GM23338 (cell line): ENCODE measurements around the gene STAT4. TPM values are rescaled to one million over a fixed set of nuclear protein-coding genes. Genes with fewer than 3 reads are reported as not detected.

ENCODE experiments used
- ATAC-seq: fragments of 200-7000 bp; cut with Tn5 transposase; 3 replicates; pipeline ENCODE4 v1.9.1; 2020
- DNase-seq: peaks from one replicate; pipeline ENCODE4 v3.0.0-alpha.2; 2015; ENCODE audit warnings: low spot score
- H2AFZ ChIP-seq: fragments of 200-600 bp; sonication (generic); 2 replicates; pipeline ENCODE4 v1.8.0; 2016; ENCODE audit warnings: antibody characterized with exemption, mild to moderate bottlenecking, moderate library complexity
- H3F3A ChIP-seq: fragments of 200-600 bp; sonication (generic); replicated peaks from 2 replicates; pipeline ENCODE4 v1.8.0; 2017; ENCODE audit warnings: antibody characterized with exemption, mixed run types, low read depth
- H3K27ac ChIP-seq: fragments of 200-600 bp; sonication (generic); 2 replicates; pipeline ENCODE4 v1.6.1; 2016; ENCODE audit warnings: low read depth
- H3K27me3 ChIP-seq: fragments of 200-600 bp; sonication (generic); 2 replicates; pipeline ENCODE4 v1.8.0; 2016; ENCODE audit warnings: mild to moderate bottlenecking, mixed run types, moderate library complexity; ENCODE audit not compliant: insufficient read depth
- H3K36me3 ChIP-seq: fragments of 200-600 bp; sonication (generic); 2 replicates; pipeline ENCODE4 v1.8.0; 2016; ENCODE audit warnings: mild to moderate bottlenecking; ENCODE audit not compliant: insufficient read depth
- H3K4me1 ChIP-seq: fragments of 200-600 bp; sonication (generic); 2 replicates; pipeline ENCODE4 v1.8.0; 2016; ENCODE audit warnings: mild to moderate bottlenecking, moderate library complexity; ENCODE audit not compliant: insufficient read depth
- H3K4me2 ChIP-seq: fragments of 200-600 bp; sonication (generic); 2 replicates; pipeline ENCODE4 v1.7.1; 2017; ENCODE audit warnings: mixed run types
- H3K4me3 ChIP-seq: fragments of 200-600 bp; sonication (generic); 2 replicates; pipeline ENCODE4 v1.6.1; 2016; ENCODE audit warnings: mixed run types
- H3K79me2 ChIP-seq: fragments of 200-600 bp; sonication (generic); replicated peaks from 2 replicates; pipeline ENCODE4 v1.8.0; 2017; ENCODE audit warnings: mild to moderate bottlenecking; ENCODE audit not compliant: insufficient read depth
- H3K9me2 ChIP-seq: fragments of 200-600 bp; sonication (generic); 2 replicates; pipeline ENCODE4 v1.8.0; 2017; ENCODE audit not compliant: insufficient read depth
- H4K20me1 ChIP-seq: fragments of 200-600 bp; sonication (generic); replicated peaks from 2 replicates; pipeline ENCODE4 v1.8.0; 2017; ENCODE audit warnings: mild to moderate bottlenecking; ENCODE audit not compliant: insufficient read depth
- H3K27ac Mint-ChIP-seq: 2 replicates; pipeline ENCODE4 v1.8.0; 2020; ENCODE audit warnings: inconsistent platforms, mild to moderate bottlenecking, moderate library complexity, mixed read lengths
- H3K27me3 Mint-ChIP-seq: 3 replicates; pipeline ENCODE4 v1.8.0; 2022; ENCODE audit warnings: low read depth, mild to moderate bottlenecking, moderate library complexity, mixed read lengths, inconsistent platforms; ENCODE audit not compliant: insufficient read depth, poor library complexity
- H3K36me3 Mint-ChIP-seq: 3 replicates; pipeline ENCODE4 v1.8.0; 2021; ENCODE audit warnings: low read depth, mild to moderate bottlenecking, inconsistent platforms, moderate library complexity, mixed read lengths
- H3K4me1 Mint-ChIP-seq: 3 replicates; pipeline ENCODE4 v1.8.0; 2020; ENCODE audit warnings: mild to moderate bottlenecking, inconsistent platforms, mixed read lengths
- H3K4me3 Mint-ChIP-seq: 3 replicates; pipeline ENCODE4 v1.8.0; 2021; ENCODE audit warnings: moderate library complexity, mild to moderate bottlenecking, inconsistent platforms, mixed read lengths
- H3K9me3 Mint-ChIP-seq: 3 replicates; pipeline ENCODE4 v1.8.0; 2020; ENCODE audit warnings: moderate library complexity, mild to moderate bottlenecking, inconsistent platforms, mixed read lengths
- CREB1 ChIP-seq: fragments of 250-450 bp; sonication (Bioruptor Pico); IDR thresholded peaks from 2 replicates; pipeline ENCODE4 v1.5.0; 2020; ENCODE audit warnings: low read depth, mild to moderate bottlenecking, moderate library complexity
- CTCF ChIP-seq, 2 experiments: fragments of 200-600 bp in 1 of 2; sonication (generic) in 1 of 2; conservative IDR thresholded peaks; 2 replicates each; pipeline versions ENCODE4 v1.5.1 to v1.6.1; 2016 to 2017; ENCODE audit warnings: antibody characterized with exemption in 2 of 2, low read depth in 2 of 2, mild to moderate bottlenecking in 2 of 2, moderate library complexity in 1 of 2
- ETS1 ChIP-seq: IDR thresholded peaks from 2 replicates; pipeline ENCODE4 v1.6.1; 2016; ENCODE audit warnings: antibody characterized with exemption
- EZH2 ChIP-seq: fragments of 200-600 bp; sonication (generic); IDR thresholded peaks from one replicate; pipeline ENCODE4 v1.8.0; 2017; ENCODE audit warnings: antibody characterized with exemption, mild to moderate bottlenecking, low read depth; ENCODE audit not compliant: unreplicated experiment
- EZH2phosphoT487 ChIP-seq: fragments of 200-600 bp; sonication (generic); IDR thresholded peaks from one replicate; pipeline ENCODE4 v1.8.1; 2018; ENCODE audit warnings: antibody characterized with exemption; ENCODE audit not compliant: unreplicated experiment
- JUNB ChIP-seq: IDR thresholded peaks from one replicate; pipeline ENCODE4 v1.6.1; 2016; ENCODE audit warnings: antibody characterized with exemption; ENCODE audit not compliant: unreplicated experiment
- NANOG ChIP-seq: IDR thresholded peaks from 2 replicates; pipeline ENCODE4 v1.6.1; 2016; ENCODE audit warnings: antibody characterized with exemption, borderline replicate concordance
- POLR2AphosphoS5 ChIP-seq: IDR thresholded peaks from 2 replicates; pipeline ENCODE4 v1.6.1; 2016; ENCODE audit warnings: antibody characterized with exemption, low read depth
- REST ChIP-seq: IDR thresholded peaks from one replicate; pipeline ENCODE4 v1.6.1; 2018; ENCODE audit warnings: antibody characterized with exemption; ENCODE audit not compliant: unreplicated experiment
- STAT1 ChIP-seq: IDR thresholded peaks from one replicate; pipeline ENCODE4 v1.6.1; 2016; ENCODE audit warnings: antibody characterized with exemption; ENCODE audit not compliant: unreplicated experiment
- ZNF114 ChIP-seq: fragments of 250-450 bp; sonication (Bioruptor Pico); IDR thresholded peaks from 2 replicates; pipeline ENCODE4 v1.5.0; 2020; ENCODE audit warnings: mild to moderate bottlenecking, moderate library complexity
- ZNF331 ChIP-seq: fragments of 250-450 bp; sonication (Bioruptor Pico); IDR thresholded peaks from 2 replicates; pipeline ENCODE4 v1.5.0; 2020; ENCODE audit warnings: low read depth, mild to moderate bottlenecking, moderate library complexity
- ZNF462 ChIP-seq: fragments of 250-450 bp; sonication (Bioruptor Pico); IDR thresholded peaks from 2 replicates; pipeline ENCODE4 v1.5.0; 2020; ENCODE audit warnings: mild to moderate bottlenecking, moderate library complexity
- polyA plus RNA-seq: library from polyadenylated mRNA; unstranded; fragments of >200 nt; fragmentation: Nextera tagmentation; extraction: Ambion mirVana; gene quantifications from 2 replicates; pipeline ENCODE4 v1.2.1, GENCODE V29; 2016
- total RNA-seq: library from RNA; depleted of rRNA; stranded (reverse); fragments of >200 nt; shearing (Covaris generic); gene quantifications from 2 replicates; pipeline ENCODE4 v1.2.3, GENCODE V29; 2014

Gene STAT4
- total and polyA plus RNA-seq, 2 experiments from 2014 or later: 0.52 to 0.86 TPM

GRCh38 chr2:191190861-191191552 is 40.2 kb upstream of the STAT4 start:
- no peak overlapping the region for H3K4me3 Mint-ChIP-seq
- no peaks in the 10 kb centered on the region for H3K79me2 ChIP-seq
- H3K36me3 ChIP-seq: no peaks in the 10 kb centered on the region
- H3K27me3 ChIP-seq: no peaks in the 10 kb centered on the region
- H3F3A ChIP-seq: no peaks in the 10 kb centered on the region
- H3K27me3 Mint-ChIP-seq: no peaks in the 10 kb centered on the region
- no peaks in the 10 kb centered on the region for H3K36me3 Mint-ChIP-seq
- H3K27ac Mint-ChIP-seq: no peak overlapping the region
- H4K20me1 ChIP-seq: no peaks in the 10 kb centered on the region
- H2AFZ ChIP-seq: no peak overlapping the region
- TF ChIP-seq EZH2 (no peak), NANOG (no peak), ZNF114 (CRISPR knock-in tag) (no peak), CREB1 (CRISPR knock-in tag) (no peak), REST (no peak), POLR2AphosphoS5 (no peak), STAT1 (no peak), CTCF (conservative IDR thresholded peaks at IDR 0.05; ENCODE audit: low read depth in 2 of 2) (no peak), EZH2phosphoT487 (no peak), JUNB (no peak), ETS1 (no peak), ZNF462 (CRISPR knock-in tag) (no peak), ZNF331 (CRISPR knock-in tag) (no peak)
- no peak overlapping the region for H3K4me2 ChIP-seq
- no peak overlapping the region for H3K27ac ChIP-seq
- H3K4me3 ChIP-seq: no peak overlapping the region
- no peaks in the 10 kb centered on the region for H3K9me2 ChIP-seq
- H3K9me3 Mint-ChIP-seq: no peaks in the 10 kb centered on the region
- H3K4me1 ChIP-seq: no peaks in the 10 kb centered on the region
- no peaks in the 10 kb centered on the region for H3K4me1 Mint-ChIP-seq
- DNase-seq: no peak
- no peak for ATAC-seq
